T-helper 1 cell treated with Interleukin-12 subunit alpha and Interleukin-12 subunit beta and Interleukin-4 antibody, amounts not matched to agents 30 μg/mL and 1 μg/mL, for 36 hours (primary cell): ENCODE results near the gene NKX2-2.

Source experiments
- H3K27ac Mint-ChIP-seq: one replicate; pipeline ENCODE4 v1.8.0; 2021; ENCODE audit warnings: mild to moderate bottlenecking, mixed read lengths
- H3K27me3 Mint-ChIP-seq: one replicate; pipeline ENCODE4 v1.8.0; 2021; ENCODE audit warnings: low read depth, mixed read lengths
- H3K36me3 Mint-ChIP-seq: one replicate; pipeline ENCODE4 v1.8.0; 2021; ENCODE audit warnings: low read depth, mixed read lengths
- H3K4me1 Mint-ChIP-seq: one replicate; pipeline ENCODE4 v1.8.0; 2021; ENCODE audit warnings: low read depth, mixed read lengths
- H3K4me3 Mint-ChIP-seq: one replicate; pipeline ENCODE4 v1.8.0; 2021; ENCODE audit warnings: mild to moderate bottlenecking, moderate library complexity, mixed read lengths
- H3K9me3 Mint-ChIP-seq: one replicate; pipeline ENCODE4 v1.8.0; 2021; ENCODE audit warnings: mixed read lengths

Gene NKX2-2

DNA sequence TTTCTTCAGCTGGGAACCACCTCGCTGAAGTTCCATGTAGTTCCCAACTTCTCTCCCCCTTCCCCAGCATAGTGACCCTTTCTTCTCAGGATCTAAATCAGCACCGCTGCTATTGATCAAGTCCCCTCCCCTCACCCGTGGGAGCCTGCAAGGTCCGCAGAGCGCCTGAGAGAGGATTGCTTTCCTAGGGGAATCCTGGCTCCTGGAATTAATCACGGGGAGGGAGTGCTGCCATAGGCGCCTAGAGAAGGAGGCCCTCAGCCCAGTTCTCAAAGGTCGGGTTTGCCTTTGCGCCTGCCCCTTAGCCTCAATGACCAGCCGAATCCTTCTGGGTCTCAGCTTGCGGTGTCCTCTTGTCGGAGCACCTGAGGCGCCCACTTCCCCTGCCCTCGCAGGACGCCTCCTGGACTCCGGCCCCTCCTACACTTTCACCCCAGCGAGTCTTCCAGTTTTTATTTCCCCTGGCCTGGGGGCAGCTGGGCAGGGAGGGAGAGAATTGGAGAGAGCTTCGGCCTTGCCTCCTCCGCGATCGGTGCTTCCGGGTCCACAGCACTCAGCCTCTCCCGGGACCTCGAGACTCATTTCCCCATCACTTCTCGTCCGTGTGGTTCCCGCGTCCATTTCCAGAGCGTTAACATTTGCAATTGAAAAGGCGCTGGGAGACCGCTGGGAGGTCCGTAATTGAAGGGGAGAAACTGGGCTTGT lies 3.1 kb upstream of the NKX2-2 start:
- Mint-ChIP-seq H3K4me1 (peaks cover 8% of the 10 kb centered on the region), H3K27ac (peak overlapping the region; percentile 36), H3K9me3 (no peaks in the 10 kb centered on the region), H3K36me3 (peaks cover 6% of the 10 kb centered on the region), H3K27me3 (peaks cover 83% of the 10 kb centered on the region), H3K4me3 (no peak overlapping the region)

DNA sequence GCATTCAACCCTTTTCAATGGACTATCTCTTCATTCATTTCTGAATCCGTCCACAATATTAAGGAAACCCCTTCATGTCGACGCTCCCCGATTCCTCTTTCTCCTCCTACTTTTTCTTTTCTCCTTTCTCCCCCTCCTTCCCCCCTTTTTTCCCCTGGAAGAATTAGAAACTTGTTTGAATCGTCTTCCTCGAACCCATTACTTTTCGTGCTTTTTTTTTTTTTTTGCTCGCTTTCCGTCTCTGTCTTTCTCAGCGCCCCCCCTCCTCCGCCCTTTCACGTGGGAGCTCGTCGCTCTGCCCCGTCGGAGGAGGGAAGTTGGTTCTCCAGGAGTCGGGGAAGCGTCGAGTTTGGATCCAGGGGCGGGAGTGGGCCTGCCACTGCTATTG lies 2.3 kb upstream of the NKX2-2 start:
- Mint-ChIP-seq H3K27ac (peak overlapping the region; percentile 57), H3K9me3 (no peaks in the 10 kb centered on the region), H3K27me3 (peaks cover 86% of the 10 kb centered on the region), H3K4me3 (no peak overlapping the region), H3K36me3 (peaks cover 6% of the 10 kb centered on the region), H3K4me1 (peaks cover 10% of the 10 kb centered on the region)

DNA sequence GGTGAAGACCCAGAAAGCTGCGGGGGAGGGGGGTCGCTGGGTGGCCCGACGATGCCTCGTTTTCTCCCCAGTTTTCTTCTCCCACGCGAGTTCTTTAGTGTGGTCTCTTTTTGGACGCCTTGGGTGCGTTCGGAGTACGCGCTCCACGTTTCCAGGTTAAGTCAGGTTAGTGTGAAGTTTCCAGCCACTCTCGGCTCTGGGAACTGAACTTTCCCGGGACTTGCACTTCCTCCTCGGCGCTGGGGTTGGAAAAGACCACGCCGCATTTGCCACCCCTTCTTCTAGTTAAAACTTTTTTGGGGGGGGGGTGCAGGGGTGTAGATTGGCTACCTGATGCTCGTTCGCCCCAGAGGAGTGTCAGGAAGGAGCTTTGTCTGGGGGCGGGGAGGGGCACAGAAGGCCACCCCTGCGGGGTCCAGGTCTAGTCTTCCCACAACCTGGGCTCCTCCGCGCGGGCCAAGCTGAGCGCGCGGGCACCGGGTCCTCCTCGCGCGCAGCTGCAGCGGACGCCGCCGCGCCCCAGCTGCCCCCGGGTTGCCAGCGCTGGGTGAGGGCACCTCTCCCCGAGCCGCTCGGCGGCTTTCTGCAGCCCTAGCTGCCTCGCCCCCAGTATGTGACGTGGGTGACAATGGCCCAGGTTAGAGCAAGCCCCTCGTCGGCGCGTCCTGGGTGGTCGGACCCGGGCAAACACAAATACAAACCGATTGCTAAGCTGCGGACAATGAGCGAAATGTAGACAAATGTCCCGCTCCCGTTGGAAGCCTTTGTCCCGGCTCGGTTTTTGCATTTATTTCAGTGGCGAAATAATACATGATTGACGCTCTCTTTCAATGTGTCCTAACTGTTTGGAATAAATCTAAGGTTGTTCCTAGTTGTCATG lies 1.7 kb upstream of the NKX2-2 start:
- H3K9me3 Mint-ChIP-seq: no peaks in the 10 kb centered on the region
- peaks cover 9% of the 10 kb centered on the region for H3K4me1 Mint-ChIP-seq
- H3K36me3 Mint-ChIP-seq: peaks cover 6% of the 10 kb centered on the region
- H3K4me3 Mint-ChIP-seq: no peak overlapping the region
- peak overlapping the region; percentile 57 for H3K27ac Mint-ChIP-seq
- peaks cover 84% of the 10 kb centered on the region for H3K27me3 Mint-ChIP-seq

DNA sequence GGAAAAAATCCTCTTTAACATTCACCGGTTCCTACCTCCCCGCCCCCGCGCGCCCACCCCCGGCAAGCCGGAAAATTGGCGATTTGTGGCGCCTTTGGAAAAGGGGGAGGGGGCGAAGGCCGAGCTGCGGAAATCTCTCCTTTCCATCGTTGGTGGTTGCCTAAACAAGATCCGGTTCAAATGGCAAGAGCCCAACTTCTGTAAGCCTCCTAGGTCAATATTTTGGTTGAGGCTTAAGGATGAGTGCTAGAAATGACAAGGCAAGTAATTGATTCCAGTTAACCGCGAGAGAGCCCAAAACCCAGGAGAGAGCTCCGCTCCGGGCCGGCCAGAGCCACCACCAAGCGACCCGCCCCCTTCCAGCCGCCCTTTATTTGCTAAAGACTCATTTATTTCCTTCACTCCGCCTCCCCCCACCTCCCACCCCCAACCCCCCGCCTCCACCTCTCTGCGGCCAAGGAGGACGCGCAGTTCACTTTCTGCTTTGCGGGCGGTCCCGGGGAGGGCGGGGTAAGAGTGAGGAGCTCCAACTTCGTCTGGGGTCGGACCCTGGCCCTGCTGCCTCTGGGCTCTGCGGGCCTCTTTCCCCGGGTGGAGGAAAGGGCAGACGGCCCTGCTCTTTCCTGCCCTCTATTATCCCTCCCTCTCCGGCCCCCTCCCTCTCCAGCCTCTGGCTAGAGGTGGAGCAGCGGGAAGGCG lies 838 bp upstream of the NKX2-2 start:
- no peaks in the 10 kb centered on the region for H3K9me3 Mint-ChIP-seq
- H3K36me3 Mint-ChIP-seq: peaks cover 6% of the 10 kb centered on the region
- H3K27ac Mint-ChIP-seq: no peak overlapping the region
- peaks cover 12% of the 10 kb centered on the region for H3K4me1 Mint-ChIP-seq
- H3K27me3 Mint-ChIP-seq: peaks cover 84% of the 10 kb centered on the region
- peak overlapping the region; percentile 14 for H3K4me3 Mint-ChIP-seq

- Mint-ChIP-seq H3K27ac (peak overlapping the region; percentile 76), H3K9me3 (no peaks in the 10 kb centered on the region), H3K4me3 (no peak overlapping the region), H3K36me3 (peaks cover 6% of the 10 kb centered on the region), H3K27me3 (peaks cover 84% of the 10 kb centered on the region), H3K4me1 (peaks cover 14% of the 10 kb centered on the region)
These were observed 642 bp downstream of the NKX2-2 start for GRCh38 chr20:21513181-21513663.

GRCh38 chr20:21512634-21513180 lies 1.2 kb downstream of the NKX2-2 start:
- Mint-ChIP-seq H3K27ac (peak overlapping the region; percentile 76), H3K9me3 (no peaks in the 10 kb centered on the region), H3K4me1 (peaks cover 12% of the 10 kb centered on the region), H3K36me3 (peaks cover 7% of the 10 kb centered on the region), H3K4me3 (no peak overlapping the region), H3K27me3 (peaks cover 84% of the 10 kb centered on the region)

GRCh38 chr20:21511850-21512633 lies 1.8 kb downstream of the NKX2-2 start:
- Mint-ChIP-seq H3K9me3 (no peaks in the 10 kb centered on the region), H3K27ac (no peak overlapping the region), H3K4me3 (no peak overlapping the region), H3K36me3 (peaks cover 7% of the 10 kb centered on the region), H3K4me1 (peaks cover 12% of the 10 kb centered on the region), H3K27me3 (peaks cover 84% of the 10 kb centered on the region)

GRCh38 chr20:21511485-21511849 lies 2.4 kb downstream of the NKX2-2 start:
- peak overlapping the region; percentile 78 for H3K27ac Mint-ChIP-seq
- peaks cover 16% of the 10 kb centered on the region for H3K4me1 Mint-ChIP-seq
- H3K4me3 Mint-ChIP-seq: peak overlapping the region; percentile 30
- peaks cover 84% of the 10 kb centered on the region for H3K27me3 Mint-ChIP-seq
- peaks cover 7% of the 10 kb centered on the region for H3K36me3 Mint-ChIP-seq
- H3K9me3 Mint-ChIP-seq: no peaks in the 10 kb centered on the region

DNA sequence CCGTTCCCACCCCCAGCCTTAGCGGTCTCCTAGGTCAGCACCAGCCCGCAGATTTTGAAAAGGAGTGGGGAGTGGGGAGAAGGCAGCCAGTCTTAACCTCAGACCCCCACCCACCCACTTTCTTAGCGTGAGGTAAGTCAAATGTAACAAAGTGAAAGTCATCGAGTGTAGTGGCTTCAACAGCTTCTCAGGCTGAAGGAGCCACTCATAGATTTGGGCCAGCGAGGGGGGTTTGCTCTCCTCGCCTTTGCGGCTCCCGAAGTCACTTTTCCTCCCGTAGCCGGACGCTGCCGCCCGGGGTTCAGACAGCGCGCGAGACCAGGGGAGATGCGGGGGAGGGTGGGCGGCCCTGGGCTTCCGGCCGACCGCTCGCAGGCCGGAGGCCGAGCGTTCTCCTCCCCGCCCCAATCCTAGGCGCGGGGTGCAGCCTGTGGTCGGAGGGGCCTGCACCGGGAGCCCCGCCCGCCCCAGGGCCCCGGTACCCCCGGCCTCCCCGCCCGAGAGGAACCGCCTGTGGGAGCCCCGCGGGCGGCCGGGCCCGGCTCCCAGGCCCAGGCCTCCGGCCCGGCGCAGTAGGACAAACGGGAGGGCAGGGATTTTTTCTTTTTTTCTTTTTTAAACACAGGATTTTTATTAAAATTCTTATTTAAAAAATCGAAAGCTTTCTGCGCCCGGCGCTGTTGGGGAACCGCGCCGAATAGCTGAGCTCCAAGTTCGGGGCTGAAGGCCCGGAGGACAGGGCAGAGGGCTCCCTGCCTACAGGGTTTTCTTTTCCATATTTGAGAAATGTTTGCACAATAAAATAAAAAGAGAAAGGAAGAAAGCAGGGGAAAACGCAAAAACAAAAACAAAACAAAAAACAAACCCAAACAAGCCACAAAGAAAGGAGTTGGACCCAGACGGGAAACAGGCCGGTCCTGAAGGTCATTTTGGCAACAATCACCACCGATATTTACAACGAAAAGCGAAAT lies 3.2 kb downstream of the NKX2-2 start:
- Mint-ChIP-seq H3K9me3 (no peaks in the 10 kb centered on the region), H3K36me3 (peaks cover 3% of the 10 kb centered on the region), H3K27ac (peak overlapping the region; percentile 81), H3K4me3 (peak overlapping the region; percentile 58), H3K4me1 (peaks cover 17% of the 10 kb centered on the region), H3K27me3 (peaks cover 78% of the 10 kb centered on the region)

DNA sequence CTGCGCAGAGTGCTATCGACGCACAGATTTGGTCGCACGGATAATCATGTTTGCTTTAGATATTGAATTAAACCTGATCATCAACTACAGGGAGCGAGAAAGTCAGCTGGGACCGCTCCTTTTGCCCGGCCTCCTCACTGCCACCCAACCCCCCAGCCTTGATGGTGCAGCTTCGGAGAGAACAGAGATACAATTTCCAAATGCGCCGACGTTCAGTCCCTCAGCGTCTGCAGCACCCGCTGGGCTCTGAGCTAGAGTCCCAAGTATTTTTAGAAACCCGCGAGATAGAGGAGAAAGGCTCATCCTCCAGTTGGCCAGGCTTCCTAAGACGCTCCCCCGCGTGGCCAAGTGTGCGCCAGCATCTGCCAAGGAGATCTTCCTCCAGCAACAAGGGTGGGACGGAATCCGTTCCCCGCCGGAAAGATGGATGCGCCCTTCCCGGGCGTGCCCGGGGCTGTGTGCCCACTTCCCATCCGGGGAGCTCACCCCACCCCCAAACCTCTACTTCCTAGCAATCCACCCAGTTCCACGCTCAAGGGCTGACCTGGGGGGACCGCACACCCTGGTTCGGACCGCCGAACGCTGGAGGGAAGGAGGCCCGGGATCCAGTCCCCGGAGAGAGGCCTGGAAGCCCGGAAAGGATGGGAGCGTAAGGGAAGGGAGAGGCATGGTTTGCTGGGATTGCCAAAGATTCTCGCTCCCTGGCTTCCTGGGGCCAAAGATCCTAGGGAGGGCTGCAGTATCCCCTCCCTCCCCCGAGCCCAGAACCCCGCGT lies 4.1 kb downstream of the NKX2-2 start:
- H3K4me3 Mint-ChIP-seq: peak overlapping the region; percentile 37
- peak overlapping the region; percentile 81 for H3K27ac Mint-ChIP-seq
- peaks cover 83% of the 10 kb centered on the region for H3K27me3 Mint-ChIP-seq

DNA sequence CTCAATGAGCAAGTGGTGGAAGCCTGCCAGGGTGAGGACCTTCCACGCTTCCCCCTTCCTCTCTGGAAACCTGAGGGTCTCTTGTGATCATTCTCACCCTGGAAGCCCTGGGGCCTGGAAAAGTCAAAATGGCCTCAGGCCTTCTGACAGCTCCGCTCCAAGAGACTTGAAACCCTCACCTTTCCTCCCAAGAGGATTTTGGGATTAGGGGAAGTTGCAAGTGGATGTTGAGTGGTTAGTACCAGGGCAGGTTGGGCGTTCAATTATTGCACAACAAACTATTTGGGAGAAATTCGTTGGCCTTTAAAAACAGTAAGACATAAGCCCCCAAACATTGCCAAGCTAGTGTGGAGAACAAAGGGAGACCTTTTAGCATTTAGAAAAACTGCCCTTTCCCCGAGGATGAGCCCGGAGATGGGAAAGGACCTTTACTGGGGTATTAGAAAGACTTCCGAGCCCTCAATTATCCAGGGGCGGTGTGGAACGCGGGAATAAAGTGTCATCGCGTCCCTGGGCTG lies 4.7 kb downstream of the NKX2-2 start:
- peaks cover 3% of the 10 kb centered on the region for H3K36me3 Mint-ChIP-seq
- H3K27me3 Mint-ChIP-seq: peaks cover 81% of the 10 kb centered on the region
- no peaks in the 10 kb centered on the region for H3K9me3 Mint-ChIP-seq
- H3K27ac Mint-ChIP-seq: peak overlapping the region; percentile 62
- peak overlapping the region; percentile 37 for H3K4me3 Mint-ChIP-seq
- H3K4me1 Mint-ChIP-seq: peaks cover 21% of the 10 kb centered on the region

More for the DNA sequence above, 4.1 kb downstream of the NKX2-2 start:
- Mint-ChIP-seq H3K36me3 (peaks cover 3% of the 10 kb centered on the region), H3K4me1 (peaks cover 21% of the 10 kb centered on the region), H3K9me3 (no peaks in the 10 kb centered on the region)
